GM21381 (cell line): ENCODE data around the gene LHX5.

ENCODE experiments used
- ATAC-seq: cut with Tn5 transposase; IDR thresholded peaks from one replicate; pipeline ENCODE4 v1.9.1; 2021; ENCODE audit warnings: mild to moderate bottlenecking, moderate library complexity; ENCODE audit not compliant: unreplicated experiment

The LHX5 gene

DNA sequence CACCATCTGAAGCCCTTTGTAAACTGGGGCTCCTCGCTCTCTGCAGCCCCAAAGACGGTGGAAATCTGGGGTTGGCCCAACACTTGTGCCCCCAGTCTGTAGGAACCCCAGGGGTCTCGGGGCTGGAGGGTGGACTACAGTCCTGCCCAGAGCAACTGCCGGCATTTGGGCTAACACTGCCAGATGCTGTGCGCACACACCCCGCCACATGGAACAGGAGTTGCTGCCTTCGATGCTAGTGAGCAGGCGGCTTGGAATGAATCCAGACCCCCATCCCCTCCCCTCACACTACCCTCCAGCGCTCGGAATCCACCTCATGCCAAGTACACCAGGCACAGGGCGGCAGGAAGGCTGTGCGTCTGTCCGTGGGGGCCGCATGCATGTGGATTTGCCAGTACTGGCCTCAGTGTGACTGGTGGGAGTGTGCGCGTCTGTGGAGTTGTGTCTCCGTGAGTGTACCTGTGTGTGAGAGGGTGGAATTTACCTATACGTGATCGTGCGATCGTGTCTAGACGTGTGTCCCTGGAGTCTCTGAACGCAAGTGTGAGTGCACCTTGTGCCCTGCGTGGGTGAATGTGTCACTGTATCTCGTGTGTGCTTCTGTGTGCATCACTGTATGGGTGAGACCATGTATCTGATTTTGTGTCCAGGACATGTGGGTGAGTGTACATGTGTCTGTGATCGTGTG is 5.1 kb downstream of the LHX5 start:
- no peak for ATAC-seq

DNA sequence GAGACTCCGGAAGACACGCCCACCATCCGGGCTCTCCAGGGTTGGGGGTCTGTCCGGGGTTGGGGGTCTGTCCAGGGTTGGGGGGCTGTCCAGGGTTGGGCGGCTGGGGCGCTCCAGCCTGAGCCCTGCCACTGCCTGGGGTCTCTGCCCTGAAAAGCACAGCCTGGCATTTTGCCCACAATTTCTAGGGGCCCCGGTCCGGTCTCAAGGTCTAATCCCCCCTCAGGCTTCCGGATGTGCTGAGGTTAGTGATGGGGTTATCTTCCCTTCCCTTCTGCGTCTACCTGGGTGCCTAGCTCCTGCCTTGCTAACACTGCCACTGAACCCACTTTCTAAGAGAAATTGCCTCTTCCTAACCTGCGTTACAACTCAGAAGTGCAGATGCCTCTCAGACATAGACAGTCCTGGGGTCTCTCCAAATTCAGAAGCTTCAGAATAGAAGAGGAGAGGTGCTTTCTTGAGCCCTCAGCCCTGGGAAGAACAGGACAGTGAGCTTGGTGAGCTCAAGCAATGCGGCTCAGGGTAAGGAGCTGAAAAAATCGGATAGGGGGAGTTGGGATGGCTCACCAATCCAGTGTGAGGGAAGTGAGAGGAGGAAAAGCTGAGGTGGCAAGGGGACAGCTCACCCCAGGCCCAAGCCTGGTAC is 5.7 kb downstream of the LHX5 start:
- no peak for ATAC-seq

DNA sequence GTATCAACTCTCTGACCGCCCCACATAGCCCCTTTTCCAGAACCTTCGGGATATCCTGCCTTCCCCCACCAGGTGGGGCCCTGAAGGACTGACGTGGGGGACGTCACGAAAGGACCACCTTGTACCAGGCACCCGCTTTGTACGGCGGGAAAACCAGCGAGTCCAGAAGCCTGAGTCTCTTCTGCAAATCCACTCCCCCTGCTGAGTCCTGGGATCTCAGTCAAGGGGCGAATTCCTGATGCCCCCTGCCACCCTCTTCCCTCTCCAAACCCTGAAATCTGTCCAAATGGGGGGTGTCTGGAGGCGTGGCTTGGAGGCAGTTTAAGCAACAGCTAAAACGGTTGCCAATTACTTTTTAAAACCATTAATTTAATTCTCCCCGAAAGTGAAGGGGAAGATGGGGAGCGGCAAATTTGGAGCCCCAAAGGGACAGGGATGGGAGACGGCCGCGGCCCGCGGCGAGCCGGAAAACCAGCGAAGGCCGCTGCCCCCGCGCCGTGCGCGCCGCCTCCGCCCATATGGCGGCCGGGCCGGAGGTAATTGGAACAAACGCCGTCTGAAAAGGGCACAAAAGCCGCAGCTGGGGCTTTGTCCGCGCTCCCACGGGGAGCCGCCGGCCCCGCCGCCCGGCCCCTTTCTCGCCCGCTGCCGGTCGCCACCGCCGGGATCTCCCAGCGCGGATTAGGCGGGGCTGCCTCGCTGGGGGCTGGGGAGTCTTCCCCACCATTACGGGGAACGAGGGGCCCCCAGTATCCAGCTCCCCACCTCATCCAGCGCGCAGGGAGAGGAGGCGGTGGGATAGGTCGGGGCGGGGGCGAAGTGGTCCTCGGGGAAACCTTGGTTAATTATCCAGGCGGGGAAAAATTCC is 6.6 kb downstream of the LHX5 start:
- no peak for ATAC-seq

DNA sequence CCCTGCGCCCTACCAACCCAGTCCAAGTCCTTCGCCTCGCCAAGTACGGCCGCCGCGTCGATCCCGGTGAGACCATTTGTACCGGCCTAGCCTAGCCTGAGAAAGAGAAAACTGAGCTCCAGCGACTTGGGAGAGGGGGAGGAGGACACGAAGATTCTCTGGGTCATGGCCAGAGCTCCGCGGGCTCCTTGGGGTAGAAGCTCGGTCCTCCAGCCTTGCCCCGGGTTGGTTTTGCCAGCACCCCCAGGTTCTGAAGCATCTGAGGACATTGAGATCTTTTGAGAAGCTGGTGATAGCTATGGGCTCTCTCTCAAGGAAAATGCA is 7.3 kb downstream of the LHX5 start:
- ATAC-seq = no peak

DNA sequence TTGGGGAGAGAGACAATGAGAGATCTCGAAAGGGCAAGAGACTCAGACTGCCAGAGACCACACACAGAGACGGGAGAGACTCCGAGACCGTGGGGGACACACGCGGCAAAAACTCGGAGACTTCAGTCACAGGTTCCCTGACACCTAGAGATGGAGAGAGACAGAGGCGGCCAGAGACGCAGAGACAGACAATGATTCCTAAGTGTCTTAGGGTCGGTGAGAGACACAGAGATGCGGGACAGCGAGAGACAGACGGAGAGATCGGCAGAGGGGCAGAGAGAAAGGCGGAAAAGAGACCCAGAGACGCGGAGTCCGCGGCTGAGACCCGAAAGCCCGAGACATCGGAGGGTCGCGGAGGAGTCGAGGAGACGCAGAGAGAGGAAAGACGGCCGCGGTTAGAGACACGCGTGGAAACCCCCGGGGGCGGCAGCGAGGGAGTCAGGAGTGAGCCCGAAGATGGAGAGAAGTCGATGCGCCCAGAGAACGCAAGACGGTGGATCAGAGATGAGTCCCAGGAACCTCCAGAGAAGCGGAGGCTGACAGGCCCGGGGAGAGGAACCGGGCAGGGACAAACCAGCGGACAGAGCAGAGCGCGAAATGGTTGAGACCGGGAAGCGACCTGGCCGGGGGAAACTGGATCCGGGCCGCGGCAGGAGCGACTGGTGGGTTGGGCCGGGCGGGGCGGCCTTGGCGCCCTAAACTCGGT is 7.8 kb downstream of the LHX5 start:
- ATAC-seq = no peak

DNA sequence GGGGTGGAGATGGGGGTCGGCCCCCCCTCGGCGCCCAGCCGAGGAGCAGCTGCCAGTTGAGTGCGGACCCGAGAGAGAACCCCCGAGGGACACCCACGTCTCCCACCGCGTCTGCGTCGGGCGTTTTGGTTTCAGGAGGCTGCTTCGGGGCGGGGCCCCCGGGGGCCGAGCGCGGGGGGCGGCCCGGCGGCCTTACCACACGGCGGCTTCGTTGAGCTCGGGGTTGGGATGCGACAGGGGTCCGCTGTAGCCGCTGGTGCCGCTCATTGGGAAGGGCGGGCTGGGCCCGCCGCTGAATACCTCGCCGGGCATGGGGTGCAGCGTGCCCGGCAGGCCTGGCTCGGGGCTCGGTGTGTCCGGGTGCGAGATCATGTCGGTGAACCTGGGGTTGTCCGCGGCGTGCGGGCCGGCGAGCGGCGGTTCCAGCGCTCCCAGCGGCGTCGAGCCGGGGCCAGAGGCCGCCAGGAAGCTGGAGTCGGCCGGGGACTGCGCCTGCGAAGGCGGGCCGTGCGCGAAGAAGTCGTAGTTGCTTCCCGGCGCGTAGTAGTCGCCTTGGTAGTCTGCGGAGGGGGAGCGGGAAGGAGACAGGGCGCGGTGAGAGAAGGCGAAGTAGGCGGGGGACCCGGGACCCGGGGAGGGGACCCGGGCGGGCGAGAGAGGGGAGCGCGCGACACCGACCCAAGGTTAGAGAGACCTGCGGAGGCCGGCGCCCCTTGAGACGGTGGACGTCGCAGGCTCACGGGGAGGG is 8.5 kb downstream of the LHX5 start:
- no peak for ATAC-seq

DNA sequence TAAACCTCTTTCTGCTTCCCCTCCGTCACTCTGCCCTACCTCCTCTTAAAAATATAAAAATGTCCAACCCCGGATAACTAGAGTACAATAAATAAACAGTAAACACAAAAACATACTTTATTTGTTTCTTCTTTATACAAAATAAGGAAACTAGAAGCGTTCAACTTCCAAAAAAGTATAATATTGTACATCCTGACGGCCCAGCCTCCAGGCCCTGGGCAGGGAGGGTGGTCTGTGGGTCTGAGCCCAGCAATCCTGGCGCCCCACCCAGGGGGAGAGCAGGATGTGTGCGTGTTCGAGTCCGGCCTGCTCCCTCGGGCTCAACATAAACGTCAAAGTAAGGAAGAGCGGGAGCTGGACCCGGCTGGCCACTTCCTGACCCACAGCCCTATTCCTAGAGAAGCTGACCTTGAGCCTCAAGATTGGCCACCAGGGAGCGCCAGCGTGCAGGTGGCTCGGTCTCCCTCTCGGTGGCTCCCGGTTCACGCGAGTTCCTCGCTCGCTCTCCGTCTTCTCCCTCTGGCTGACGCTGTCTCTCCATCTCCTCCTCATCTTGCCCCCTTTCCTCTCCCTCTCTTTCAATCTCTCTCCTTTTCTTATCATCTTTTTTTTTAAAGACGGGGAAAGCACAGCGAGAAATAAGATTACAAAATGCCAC is 9.4 kb downstream of the LHX5 start:
- ATAC-seq = no peak

DNA sequence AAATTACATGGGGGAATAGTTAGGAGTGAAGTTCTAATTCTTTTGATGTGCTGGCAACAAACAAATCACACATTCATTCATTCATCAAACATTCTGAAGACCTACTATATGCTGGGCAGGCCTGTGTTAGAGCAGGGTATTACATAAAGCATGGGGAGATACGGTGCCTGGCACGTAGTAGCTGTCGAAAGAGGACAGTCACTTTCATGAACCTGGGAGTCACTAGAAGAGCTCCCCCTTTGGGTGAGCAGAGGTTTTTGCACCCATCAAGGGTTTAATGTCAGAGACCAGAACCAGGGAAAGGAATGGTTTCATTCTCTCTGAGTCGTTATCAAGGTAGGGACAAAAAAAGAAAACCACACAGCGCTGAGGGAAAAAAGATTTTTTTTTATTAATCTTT is 10.0 kb downstream of the LHX5 start:
- no peak for ATAC-seq

DNA sequence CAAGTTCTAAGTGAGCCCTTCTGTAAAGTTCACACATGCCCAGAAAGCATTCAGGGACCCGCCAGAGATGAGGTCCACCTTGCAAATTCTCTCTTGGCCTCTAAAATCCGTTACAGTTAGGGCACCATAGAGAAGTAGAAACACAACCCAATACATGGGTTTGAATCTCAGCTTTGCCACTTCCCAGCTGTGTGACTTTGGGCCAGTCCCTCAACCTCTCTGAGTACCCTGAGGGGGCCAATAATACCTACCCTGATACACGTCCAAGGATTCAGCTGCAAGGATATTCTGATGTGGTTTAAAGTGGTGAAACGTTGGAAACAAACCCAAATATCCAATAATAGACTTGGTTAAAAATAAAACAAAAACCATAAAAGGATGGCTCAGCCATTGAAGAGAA is 11.7 kb downstream of the LHX5 start:
- no peak for ATAC-seq

DNA sequence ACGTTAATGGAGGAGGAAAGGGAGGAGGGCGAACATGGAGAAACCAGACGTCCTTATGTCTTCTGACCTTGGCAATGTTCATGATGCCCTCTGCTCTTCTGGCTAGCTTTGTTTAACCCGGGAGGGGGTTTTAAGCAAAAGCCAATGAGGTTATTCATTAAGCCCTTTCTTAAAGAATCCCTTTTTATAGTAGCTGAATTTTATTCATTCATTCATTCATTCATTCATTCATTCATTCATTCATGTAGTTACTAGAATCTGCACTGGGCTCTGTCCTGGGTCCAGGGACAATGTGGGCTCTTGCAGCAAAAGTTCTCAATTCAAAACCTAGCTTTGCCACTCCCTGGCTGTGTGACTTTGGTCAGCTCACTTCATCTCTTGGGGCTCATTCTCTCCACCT is 14.0 kb downstream of the LHX5 start:
- no peak for ATAC-seq

DNA sequence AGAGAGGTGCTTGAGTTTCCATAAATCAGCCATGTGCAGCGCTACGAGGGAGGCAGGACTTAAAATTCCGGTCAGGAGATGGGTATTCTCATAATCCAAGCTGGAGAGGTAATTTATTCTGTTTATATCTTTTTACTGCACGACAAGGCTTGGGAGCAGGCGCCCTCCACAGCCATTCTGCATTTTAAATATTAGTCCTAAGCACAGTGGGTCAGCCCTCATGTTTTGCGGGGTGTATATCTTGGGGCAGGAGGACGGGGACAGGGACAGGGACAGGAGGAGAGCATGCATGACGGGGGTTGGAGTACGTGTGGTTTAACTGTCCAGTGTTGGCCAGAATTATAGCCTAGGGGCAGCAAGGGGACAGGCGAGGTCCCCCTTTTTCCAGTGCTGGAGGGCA is 14.5 kb downstream of the LHX5 start:
- ATAC-seq = no peak

DNA sequence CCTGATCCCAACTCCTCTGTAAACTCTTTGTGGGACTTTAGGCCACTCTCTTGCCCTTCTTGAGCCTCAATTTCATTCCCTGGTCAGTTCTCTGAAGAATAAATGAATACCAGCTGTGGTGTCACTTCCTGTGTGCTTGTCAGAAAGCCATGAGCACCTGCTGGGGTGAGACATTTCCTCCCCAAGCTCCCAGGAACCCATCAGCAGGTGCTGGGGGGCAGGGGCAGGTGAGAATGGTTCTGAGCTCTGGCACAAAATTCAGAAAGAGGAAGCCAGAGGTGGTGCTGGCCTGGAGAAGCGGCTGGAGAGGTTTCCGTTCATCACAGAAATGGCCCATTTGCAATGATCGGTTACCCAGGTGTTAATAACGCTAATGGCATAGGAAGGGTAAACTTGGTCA is 14.9 kb downstream of the LHX5 start:
- ATAC-seq = no peak

DNA sequence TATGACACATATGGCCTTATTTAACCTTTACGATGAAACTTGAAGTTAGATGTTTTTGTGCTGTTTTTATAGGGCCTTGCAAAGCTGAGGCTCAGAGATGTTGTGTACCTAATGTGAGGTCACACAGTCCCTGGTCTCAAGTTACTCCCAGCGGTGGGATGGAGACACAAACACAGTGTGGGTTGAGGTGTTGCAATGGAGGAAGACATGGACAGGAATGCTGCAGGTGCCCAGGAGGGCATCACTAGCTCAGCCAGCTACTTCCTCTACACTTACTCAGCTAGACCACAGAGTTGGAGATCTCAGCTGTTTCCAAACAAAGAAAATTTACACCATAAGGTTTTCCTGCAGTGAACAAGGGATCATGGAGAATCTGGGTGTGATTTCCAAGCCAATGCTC is 15.5 kb downstream of the LHX5 start:
- no peak for ATAC-seq

DNA sequence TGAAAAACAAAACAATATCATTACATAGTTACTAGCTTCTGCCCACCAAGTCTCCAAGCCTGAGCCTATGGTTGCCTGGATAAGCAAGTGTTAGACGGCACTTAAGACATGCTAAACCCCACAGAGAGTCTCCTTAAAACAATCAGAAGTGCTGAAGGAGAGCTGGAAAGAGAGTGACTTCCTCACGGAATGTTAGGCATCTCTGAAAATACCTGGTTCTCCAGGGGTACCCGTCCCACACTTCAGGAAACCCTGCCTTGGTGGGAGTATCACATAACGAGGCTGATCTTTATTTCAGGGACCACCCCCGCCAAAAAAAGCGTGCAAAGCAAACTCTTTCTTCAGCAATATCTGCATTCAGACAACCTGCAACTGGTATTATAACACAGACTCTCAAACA is 18.3 kb downstream of the LHX5 start:
- no peak for ATAC-seq

DNA sequence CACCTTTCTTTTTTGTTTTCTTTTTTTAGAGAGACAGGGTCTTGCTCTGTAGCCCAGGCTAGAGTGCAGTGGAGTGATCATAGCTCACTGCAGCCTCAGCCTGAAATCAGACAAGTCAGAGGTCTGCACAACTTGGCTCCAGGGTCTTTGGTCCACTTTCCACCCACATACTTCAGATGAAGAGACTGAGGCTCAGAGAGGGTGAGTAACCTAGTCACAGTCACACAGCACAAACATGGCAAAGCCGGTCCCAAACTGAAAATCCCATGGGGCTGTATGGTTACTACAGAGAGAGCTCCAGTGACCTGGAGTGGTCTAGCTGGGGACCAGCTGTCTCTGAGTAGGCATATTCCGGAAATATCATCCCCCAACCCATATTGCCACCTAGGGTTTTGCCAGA is 19.2 kb downstream of the LHX5 start:
- ATAC-seq = no peak

DNA sequence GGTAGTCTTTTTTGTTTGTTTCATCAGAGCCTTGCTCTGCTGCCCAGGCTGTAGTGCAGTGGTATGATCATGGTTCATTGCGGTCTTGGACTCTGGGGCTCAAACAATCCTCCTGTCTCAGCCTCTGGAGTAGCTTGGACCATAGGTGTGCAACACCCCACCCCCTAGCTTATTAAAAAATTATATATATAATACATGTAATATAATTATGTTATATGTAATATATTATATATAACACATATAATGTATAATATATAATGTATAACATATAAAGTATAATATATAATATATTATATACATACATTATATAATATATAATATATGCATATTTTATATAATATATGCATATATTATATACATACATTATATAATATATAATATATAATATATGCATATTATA is 21.8 kb downstream of the LHX5 start:
- ATAC-seq = no peak

DNA sequence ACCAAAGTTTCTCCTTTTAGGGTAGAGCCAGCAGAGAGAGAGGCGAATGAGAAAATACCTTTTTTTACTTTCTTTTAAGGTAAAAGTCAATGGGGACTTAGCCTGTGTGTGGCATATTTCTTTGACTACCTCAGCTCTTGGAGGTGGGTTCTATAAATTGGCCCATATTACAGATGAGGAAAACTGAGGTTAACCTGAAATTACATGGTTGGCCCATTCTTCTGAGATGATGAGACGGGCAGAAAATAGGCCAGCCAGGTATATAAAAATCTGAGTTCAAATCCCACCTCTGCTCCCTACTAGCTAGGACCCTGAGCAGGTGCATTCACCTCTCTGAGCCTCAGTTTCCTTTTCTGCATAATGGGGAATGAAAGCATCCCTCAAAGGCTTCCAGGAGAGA is 22.4 kb downstream of the LHX5 start:
- no peak for ATAC-seq

DNA sequence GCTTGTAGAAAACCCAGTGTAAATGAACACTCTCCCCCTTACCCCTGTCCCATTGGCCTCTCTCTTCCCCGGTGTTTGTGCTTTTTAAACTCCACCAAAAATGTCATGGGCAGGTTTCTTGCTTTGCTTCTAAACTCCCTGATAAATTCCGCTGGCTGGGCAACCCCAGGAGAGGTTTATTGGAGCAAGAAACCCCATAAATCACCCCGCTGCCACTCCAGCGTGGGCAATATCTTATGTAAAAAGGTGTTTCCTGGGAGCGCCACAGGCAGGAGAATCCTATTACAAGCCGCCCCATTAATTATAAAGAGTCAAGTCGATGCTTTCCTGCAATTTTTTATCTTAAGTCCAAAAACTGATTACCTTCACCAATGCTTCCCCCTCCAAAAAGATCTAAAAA is 22.8 kb downstream of the LHX5 start:
- no peak for ATAC-seq

DNA sequence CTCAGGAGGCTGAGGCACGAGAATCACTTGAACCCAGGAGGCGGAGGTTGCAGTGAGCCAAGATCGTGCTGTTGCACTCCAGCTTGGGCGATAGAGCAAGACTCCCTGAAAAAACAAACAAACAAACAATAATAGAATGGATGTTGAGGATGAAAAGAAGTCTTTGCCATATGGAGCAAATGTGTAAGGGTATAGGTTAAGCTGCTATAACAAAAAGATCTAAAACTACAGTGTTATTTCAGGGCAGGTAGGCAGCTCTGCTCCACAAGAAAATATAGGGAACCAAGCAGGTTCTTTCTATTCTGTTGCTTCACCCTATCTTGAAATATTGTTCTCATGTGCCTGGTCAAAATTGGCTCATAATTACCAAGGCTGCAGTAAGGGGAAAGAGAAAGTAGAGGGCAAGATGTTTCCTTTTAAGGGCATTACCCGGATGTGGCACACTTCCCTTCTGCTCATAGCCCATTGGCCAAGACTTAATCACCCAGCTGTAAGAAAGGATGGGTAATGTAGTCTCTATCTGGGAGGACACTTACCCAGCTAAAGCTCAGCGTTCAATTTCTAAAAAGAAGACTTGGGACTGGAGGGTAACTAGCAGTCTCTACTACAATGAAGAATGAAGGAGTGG is 26.0 kb downstream of the LHX5 start:
- ATAC-seq = no peak

DNA sequence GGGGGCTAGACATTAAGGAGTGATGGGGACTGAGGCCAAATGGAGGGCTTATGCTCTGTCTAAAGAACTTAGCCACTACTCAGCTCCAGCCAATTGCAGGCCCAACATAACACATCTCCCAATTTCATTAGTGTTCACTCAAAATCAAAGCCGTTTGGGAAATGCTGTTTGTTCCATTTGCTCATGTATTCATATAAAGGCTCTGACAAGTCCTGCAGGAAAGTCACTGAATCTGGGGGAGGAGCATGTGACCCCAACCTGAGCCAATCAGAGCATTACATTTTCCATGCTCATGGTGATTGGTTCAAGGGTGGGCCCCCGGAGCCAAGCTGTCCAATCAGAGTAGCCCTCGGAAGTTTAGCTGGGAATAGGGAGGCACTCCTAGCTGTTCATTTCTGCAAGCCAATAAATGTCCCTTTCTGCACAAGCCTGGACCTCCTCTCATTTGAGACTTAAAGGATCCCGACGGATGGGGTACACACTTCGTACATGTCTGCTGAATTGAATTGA is 28.6 kb downstream of the LHX5 start:
- ATAC-seq = no peak
